Panc1 (cell line): ENCODE results near the gene UST. TPM values are rescaled to one million over a fixed set of nuclear protein-coding genes. Genes with fewer than 3 reads are reported as not detected.
A peak's percentile ranks its signal among the peaks of the same experiment; 100 is the strongest.

Experiments
- ATAC-seq: fragments of 200-7000 bp; cut with Tn5 transposase; 2 replicates; pipeline ENCODE4 v1.9.1; 2020; ENCODE audit warnings: mild to moderate bottlenecking, moderate library complexity
- BruUV-seq: library from RNA; stranded (reverse); fragments of 400-500 nt; replicated peaks from 2 replicates; lab custom pipeline; 2021; lab: Mats Ljungman, UMichigan
- CTCF ChIA-PET: fragments of 300-600 bp; sonication (Branson Sonifier 250); formaldehyde crosslinking; loops from one replicate; lab custom pipeline; 2022; ENCODE audit warnings: antibody characterized with exemption; lab: Charles Lee
- POLR2A ChIA-PET: fragments of 300-600 bp; sonication (Branson Sonifier 250); formaldehyde crosslinking; loops from one replicate; lab custom pipeline; 2022; ENCODE audit warnings: antibody characterized with exemption; lab: Charles Lee
- DNase-seq: peaks from one replicate; pipeline ENCODE4 v3.0.0-alpha.2; 2010; ENCODE audit warnings: low read depth, low spot score
- H3K27ac ChIP-seq: 2 replicates; pipeline ENCODE4 v1.5.1; 2011; ENCODE audit warnings: mild to moderate bottlenecking, low read length, inconsistent platforms
- H3K27me3 ChIP-seq: fragments of 200-500 bp; sonication (Bioruptor generic); 2 replicates; pipeline ENCODE4 v1.6.0; 2014; ENCODE audit warnings: low read length, inconsistent platforms; ENCODE audit not compliant: control insufficient read depth, insufficient read depth
- H3K36me3 ChIP-seq: fragments of 200-500 bp; sonication (Bioruptor generic); 2 replicates; pipeline ENCODE4 v1.5.1; 2014; ENCODE audit warnings: inconsistent platforms, mild to moderate bottlenecking, low read length, moderate library complexity; ENCODE audit not compliant: control insufficient read depth, insufficient read depth
- H3K4me1 ChIP-seq: 2 replicates; pipeline ENCODE4 v1.5.1; 2011; ENCODE audit warnings: inconsistent platforms, mild to moderate bottlenecking, low read length, moderate library complexity; ENCODE audit not compliant: control insufficient read depth, insufficient read depth
- H3K4me3 ChIP-seq, 2 experiments: 2 replicates each; pipeline ENCODE4 v1.5.1; 2011 to 2012; ENCODE audit warnings: low read depth in 2 of 2, low read length in 2 of 2, mild to moderate bottlenecking in 2 of 2, inconsistent platforms in 1 of 2, moderate library complexity in 1 of 2
- H3K9me3 ChIP-seq: fragments of 200-500 bp; sonication (Bioruptor generic); 2 replicates; pipeline ENCODE4 v1.5.1; 2014; ENCODE audit warnings: low read depth, mild to moderate bottlenecking, inconsistent platforms, low read length, moderate library complexity; ENCODE audit not compliant: control insufficient read depth, insufficient read depth
- POLR2AphosphoS5 ChIP-seq: IDR thresholded peaks from 2 replicates; pipeline ENCODE4 v1.6.1; 2012; ENCODE audit warnings: mild to moderate bottlenecking, low read depth, low read length, moderate library complexity
- SIN3A ChIP-seq: IDR thresholded peaks from 2 replicates; pipeline ENCODE4 v1.6.1; 2012; ENCODE audit warnings: low read depth, mild to moderate bottlenecking, low read length, moderate library complexity, borderline replicate concordance; ENCODE audit not compliant: insufficient read depth
- TCF7L2 ChIP-seq: IDR thresholded peaks from 2 replicates; pipeline ENCODE4 v1.6.1; 2011; ENCODE audit warnings: mild to moderate bottlenecking, low read depth, low read length, inconsistent platforms
- in situ Hi-C: cut with HindIII; loops from 2 replicates; pipeline ENCODE4 v1.10.0; 2016; ENCODE audit warnings: low sequenced_read_pairs, low pct_unique_long_range_greater_than_20kb
- intact Hi-C: fragments of 100-400 bp; cut with micrococcal nuclease; formaldehyde crosslinking; loops from one replicate; pipeline ENCODE4 v1.10.0; 2022; ENCODE audit not compliant: unreplicated experiment
- total RNA-seq: library from RNA; stranded (reverse); gene quantifications from one replicate; pipeline ENCODE4 v1.2.1, GENCODE V29; 2021; ENCODE audit not compliant: unreplicated experiment
- TF ChIP-seq, protein P1 (sequence below), 2 experiments: IDR thresholded peaks; 2 replicates each; pipeline ENCODE4 v1.6.1; 2011 to 2012; ENCODE audit warnings: low read depth in 2 of 2, control low read depth in 1 of 2, low read length in 1 of 2, mild to moderate bottlenecking in 1 of 2, moderate library complexity in 1 of 2; ENCODE audit not compliant: insufficient read depth in 1 of 2
- TF ChIP-seq, protein P2 (sequence below): fragments of 450-650 bp; IDR thresholded peaks from 2 replicates; pipeline ENCODE4 v1.5.1; 2017; ENCODE audit warnings: mild to moderate bottlenecking

Gene UST
- total RNA-seq, 1 experiment from 2014 or later: 0.15 TPM

DNA sequence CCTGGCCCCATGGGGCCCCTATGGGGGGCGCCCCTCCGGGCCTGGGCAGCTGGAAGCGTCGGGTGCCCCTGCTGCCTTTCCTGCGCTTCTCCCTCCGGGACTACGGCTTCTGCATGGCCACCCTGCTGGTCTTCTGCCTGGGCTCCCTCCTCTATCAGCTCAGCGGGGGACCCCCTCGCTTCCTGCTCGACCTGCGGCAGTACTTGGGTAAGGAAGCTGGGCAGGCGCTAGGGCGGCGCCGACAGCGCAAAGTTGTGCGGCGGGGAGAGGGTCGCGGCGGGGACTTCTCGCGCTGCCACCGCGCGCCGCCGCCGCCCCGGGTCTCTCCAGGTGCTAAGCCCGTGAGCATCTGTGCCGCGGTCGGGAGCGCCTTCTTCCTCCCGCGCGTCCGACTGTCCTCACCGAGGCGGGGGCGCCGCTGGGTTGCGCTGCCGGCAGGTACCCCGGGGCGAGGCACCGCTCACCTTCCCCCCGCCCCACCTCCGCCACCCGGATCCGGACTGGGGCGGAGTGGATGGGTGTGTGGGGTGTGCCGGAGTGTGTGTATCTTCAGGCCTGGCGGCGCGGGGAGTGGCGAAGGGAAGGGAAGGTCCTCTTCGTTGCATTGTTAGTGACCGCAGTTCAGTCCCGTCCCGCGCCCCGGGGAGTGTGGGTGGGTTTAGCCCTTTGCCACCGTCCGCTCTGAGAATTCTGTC, 788 bp downstream of the UST start:
- peaks cover 45% of the 10 kb centered on the region for H3K27me3 ChIP-seq
- intact Hi-C loops: loop anchor here (10.0 kb wide), 1 partner anchor 197 kb away; no protein-coding TSS in a partner anchor
- peak; percentile 65 for ATAC-seq
- BruUV-seq: no TSS peak
- no peak overlapping the region for H3K27ac ChIP-seq
- H3K4me1 ChIP-seq: peaks cover 5% of the 10 kb centered on the region
- ChIA-PET CTCF (no interaction called here), POLR2A (no interaction called here)
- no peaks in the 10 kb centered on the region for H3K36me3 ChIP-seq
- TF ChIP-seq, protein P1, sequence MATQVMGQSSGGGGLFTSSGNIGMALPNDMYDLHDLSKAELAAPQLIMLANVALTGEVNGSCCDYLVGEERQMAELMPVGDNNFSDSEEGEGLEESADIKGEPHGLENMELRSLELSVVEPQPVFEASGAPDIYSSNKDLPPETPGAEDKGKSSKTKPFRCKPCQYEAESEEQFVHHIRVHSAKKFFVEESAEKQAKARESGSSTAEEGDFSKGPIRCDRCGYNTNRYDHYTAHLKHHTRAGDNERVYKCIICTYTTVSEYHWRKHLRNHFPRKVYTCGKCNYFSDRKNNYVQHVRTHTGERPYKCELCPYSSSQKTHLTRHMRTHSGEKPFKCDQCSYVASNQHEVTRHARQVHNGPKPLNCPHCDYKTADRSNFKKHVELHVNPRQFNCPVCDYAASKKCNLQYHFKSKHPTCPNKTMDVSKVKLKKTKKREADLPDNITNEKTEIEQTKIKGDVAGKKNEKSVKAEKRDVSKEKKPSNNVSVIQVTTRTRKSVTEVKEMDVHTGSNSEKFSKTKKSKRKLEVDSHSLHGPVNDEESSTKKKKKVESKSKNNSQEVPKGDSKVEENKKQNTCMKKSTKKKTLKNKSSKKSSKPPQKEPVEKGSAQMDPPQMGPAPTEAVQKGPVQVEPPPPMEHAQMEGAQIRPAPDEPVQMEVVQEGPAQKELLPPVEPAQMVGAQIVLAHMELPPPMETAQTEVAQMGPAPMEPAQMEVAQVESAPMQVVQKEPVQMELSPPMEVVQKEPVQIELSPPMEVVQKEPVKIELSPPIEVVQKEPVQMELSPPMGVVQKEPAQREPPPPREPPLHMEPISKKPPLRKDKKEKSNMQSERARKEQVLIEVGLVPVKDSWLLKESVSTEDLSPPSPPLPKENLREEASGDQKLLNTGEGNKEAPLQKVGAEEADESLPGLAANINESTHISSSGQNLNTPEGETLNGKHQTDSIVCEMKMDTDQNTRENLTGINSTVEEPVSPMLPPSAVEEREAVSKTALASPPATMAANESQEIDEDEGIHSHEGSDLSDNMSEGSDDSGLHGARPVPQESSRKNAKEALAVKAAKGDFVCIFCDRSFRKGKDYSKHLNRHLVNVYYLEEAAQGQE (IDR thresholded peaks at IDR 0.05; ENCODE audit: insufficient read depth in 1 of 2, low read depth in 2 of 2, low read length in 1 of 2): no peak
- no peak for TF ChIP-seq SIN3A
- TF ChIP-seq POLR2AphosphoS5: no peak
- TF ChIP-seq TCF7L2: no peak
- TF ChIP-seq, protein P2, sequence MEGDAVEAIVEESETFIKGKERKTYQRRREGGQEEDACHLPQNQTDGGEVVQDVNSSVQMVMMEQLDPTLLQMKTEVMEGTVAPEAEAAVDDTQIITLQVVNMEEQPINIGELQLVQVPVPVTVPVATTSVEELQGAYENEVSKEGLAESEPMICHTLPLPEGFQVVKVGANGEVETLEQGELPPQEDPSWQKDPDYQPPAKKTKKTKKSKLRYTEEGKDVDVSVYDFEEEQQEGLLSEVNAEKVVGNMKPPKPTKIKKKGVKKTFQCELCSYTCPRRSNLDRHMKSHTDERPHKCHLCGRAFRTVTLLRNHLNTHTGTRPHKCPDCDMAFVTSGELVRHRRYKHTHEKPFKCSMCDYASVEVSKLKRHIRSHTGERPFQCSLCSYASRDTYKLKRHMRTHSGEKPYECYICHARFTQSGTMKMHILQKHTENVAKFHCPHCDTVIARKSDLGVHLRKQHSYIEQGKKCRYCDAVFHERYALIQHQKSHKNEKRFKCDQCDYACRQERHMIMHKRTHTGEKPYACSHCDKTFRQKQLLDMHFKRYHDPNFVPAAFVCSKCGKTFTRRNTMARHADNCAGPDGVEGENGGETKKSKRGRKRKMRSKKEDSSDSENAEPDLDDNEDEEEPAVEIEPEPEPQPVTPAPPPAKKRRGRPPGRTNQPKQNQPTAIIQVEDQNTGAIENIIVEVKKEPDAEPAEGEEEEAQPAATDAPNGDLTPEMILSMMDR: no peak; the same call in 1 of the 2 replicates
- DNase-seq: no peak
- peak overlapping the region; percentile 46 to 64 for H3K4me3 ChIP-seq
- H3K9me3 ChIP-seq: no peaks in the 10 kb centered on the region
- in situ Hi-C loops: no loop called here

DNA sequence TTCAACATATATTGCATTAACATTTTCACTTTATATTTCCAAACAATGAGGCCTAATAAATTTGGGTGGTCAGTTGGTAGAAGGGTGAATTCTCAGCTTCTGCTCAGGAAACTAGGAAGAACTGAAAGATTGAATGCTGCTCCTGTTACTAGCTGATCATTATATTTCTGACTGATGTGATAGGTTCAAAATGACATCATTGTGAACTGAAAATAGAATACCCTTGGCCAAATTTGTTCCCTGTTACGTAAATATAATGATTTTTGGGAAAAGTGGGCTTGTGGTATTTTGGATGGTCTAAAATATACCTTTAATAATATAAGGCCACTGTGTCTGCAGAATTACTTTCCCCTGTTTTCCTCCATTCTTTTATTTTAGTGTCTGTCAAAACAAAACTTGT, 2.8 kb downstream of the UST start:
- no peak for ATAC-seq
- BruUV-seq: no TSS peak
- no peak overlapping the region for H3K27ac ChIP-seq
- in situ Hi-C loops: no loop called here
- DNase-seq: no peak
- intact Hi-C loops: loop anchor here (10.0 kb wide), 1 partner anchor 195 kb away; no protein-coding TSS in a partner anchor
- ChIA-PET CTCF (no interaction called here), POLR2A (no interaction called here)
- no peaks in the 10 kb centered on the region for H3K9me3 ChIP-seq
- no peaks in the 10 kb centered on the region for H3K36me3 ChIP-seq
- peaks cover 5% of the 10 kb centered on the region for H3K4me1 ChIP-seq
- peaks cover 38% of the 10 kb centered on the region for H3K27me3 ChIP-seq
- no peak overlapping the region for H3K4me3 ChIP-seq
- TF ChIP-seq SIN3A: no peak
- TF ChIP-seq POLR2AphosphoS5: no peak
- TF ChIP-seq, protein P1 (IDR thresholded peaks at IDR 0.05; ENCODE audit: insufficient read depth in 1 of 2, low read depth in 2 of 2, low read length in 1 of 2): no peak
- no peak for TF ChIP-seq TCF7L2
- TF ChIP-seq, protein P2: no peak
